ENCODE measurements around the gene TUBGCP5.

- TF ChIP-seq CTCF (IDR thresholded peaks at IDR 0.05 in 4 of 5, conservative IDR thresholded peaks at IDR 0.05 in 1 of 5): no peak
- no peak for TF ChIP-seq POLR2A (IDR thresholded peaks at IDR 0.05)
These were observed 75.7 kb downstream of the TUBGCP5 start for GRCh38 chr15:22963641-22964040.
